Breast epithelium (tissue), 3 donors: ENCODE measurements around the gene SIL1.

Source experiments
- POLR2A ChIP-seq: fragments of 450-650 bp; IDR thresholded peaks from one replicate; pipeline ENCODE4 v1.6.1; 2016; ENCODE audit warnings: antibody characterized with exemption, mild to moderate bottlenecking, moderate library complexity
- TF ChIP-seq, protein P1 (sequence below), 3 donors: fragments of 450-650 bp; IDR thresholded peaks; one replicate each; pipeline ENCODE4 v1.5.1; 2016 to 2017; ENCODE audit warnings: antibody characterized with exemption in 3 of 3, mild to moderate bottlenecking in 3 of 3, moderate library complexity in 3 of 3

DNA sequence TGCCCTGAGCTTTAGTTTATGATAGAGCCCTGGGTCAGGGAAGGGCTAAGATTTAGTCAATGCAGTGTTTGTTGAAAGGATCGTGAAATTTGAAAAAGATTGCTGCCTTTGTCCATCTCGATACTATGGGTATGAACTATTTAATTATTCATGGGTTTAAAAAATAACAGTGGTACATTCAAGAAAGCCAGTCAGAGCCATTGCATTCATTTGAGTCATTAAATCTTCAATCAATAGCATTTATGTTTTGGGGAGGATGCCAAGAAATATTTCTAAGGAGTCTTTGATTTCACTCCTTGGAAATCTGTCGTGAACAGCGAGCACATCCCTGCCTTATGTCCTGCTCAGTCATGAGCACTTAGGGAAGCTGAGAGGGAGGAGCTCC is 268.6 kb downstream of the SIL1 start:
- TF ChIP-seq, protein P1, sequence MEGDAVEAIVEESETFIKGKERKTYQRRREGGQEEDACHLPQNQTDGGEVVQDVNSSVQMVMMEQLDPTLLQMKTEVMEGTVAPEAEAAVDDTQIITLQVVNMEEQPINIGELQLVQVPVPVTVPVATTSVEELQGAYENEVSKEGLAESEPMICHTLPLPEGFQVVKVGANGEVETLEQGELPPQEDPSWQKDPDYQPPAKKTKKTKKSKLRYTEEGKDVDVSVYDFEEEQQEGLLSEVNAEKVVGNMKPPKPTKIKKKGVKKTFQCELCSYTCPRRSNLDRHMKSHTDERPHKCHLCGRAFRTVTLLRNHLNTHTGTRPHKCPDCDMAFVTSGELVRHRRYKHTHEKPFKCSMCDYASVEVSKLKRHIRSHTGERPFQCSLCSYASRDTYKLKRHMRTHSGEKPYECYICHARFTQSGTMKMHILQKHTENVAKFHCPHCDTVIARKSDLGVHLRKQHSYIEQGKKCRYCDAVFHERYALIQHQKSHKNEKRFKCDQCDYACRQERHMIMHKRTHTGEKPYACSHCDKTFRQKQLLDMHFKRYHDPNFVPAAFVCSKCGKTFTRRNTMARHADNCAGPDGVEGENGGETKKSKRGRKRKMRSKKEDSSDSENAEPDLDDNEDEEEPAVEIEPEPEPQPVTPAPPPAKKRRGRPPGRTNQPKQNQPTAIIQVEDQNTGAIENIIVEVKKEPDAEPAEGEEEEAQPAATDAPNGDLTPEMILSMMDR (IDR thresholded peaks at IDR 0.05): no peak
- TF ChIP-seq POLR2A: no peak
